Endothelial cell of umbilical vein (primary cell): Measurements from ENCODE around the gene RDH5. TPM values are rescaled to one million over a fixed set of nuclear protein-coding genes. Genes with fewer than 3 reads are reported as not detected.

ENCODE experiments used
- BruUV-seq: library from RNA; stranded (reverse); fragments of 400-500 nt; replicated peaks from 2 replicates; lab custom pipeline; 2021; lab: Mats Ljungman, UMichigan
- CTCF ChIA-PET: fragments of 300-600, 350-600 bp; sonication (Branson Sonifier 250); formaldehyde crosslinking; loops from one replicate; lab custom pipeline; 2021; ENCODE audit warnings: antibody characterized with exemption, inconsistent platforms; lab: Charles Lee
- POLR2A ChIA-PET: fragments of 300-600, 350-600 bp; sonication (Branson Sonifier 250); formaldehyde crosslinking; loops from one replicate; lab custom pipeline; 2021; ENCODE audit warnings: antibody characterized with exemption, inconsistent platforms; lab: Charles Lee
- DNase-seq: peaks from one replicate; pipeline ENCODE4 v3.0.0-alpha.2; 2011; ENCODE audit warnings: low read depth, low spot score
- FAIRE-seq: peaks from 2 replicates; lab custom pipeline; 2011; peaks lifted over from hg19 to GRCh38; lab: Jason Lieb, UNC
- H2AFZ ChIP-seq: 2 replicates; pipeline ENCODE4 v1.6.0; 2012; ENCODE audit warnings: low read depth, low read length, control low read depth, inconsistent platforms
- H3K27ac ChIP-seq: 2 replicates; pipeline ENCODE4 v1.5.1; 2011; ENCODE audit warnings: low read depth, mild to moderate bottlenecking, control low read depth, low read length, moderate library complexity; ENCODE audit not compliant: insufficient read depth
- H3K27me3 ChIP-seq, 2 experiments: 2 replicates each; pipeline versions ENCODE4 v1.6.0 to v1.6.1; 2011; ENCODE audit warnings: low read length in 2 of 2, mixed read lengths in 1 of 2; ENCODE audit not compliant: control insufficient read depth in 2 of 2, insufficient read depth in 2 of 2
- H3K36me3 ChIP-seq, 2 experiments: 2 replicates in 1 of 2; 3 replicates in 1 of 2; pipeline ENCODE4 v1.5.1; 2011; ENCODE audit warnings: low read length in 2 of 2, mild to moderate bottlenecking in 1 of 2, moderate library complexity in 1 of 2; ENCODE audit not compliant: control insufficient read depth in 2 of 2, insufficient read depth in 2 of 2; ENCODE audit errors: extremely low read depth in 1 of 2
- H3K4me1 ChIP-seq: 3 replicates; pipeline ENCODE4 v1.5.1; 2011; ENCODE audit warnings: mild to moderate bottlenecking, low read length; ENCODE audit not compliant: control insufficient read depth, insufficient read depth; ENCODE audit errors: extremely low read depth
- H3K4me2 ChIP-seq: 2 replicates; pipeline ENCODE4 v1.6.1; 2011; ENCODE audit warnings: low read length, control low read depth, mixed read lengths; ENCODE audit not compliant: insufficient read depth
- H3K4me3 ChIP-seq, 3 experiments: fragments of 200-600 bp in 1 of 3; sonication (generic), shearing (Covaris generic) in 1 of 3; replicated peaks in 1 of 3; 2 replicates each; pipeline ENCODE4 v1.5.1; 2011 to 2016; ENCODE audit warnings: control low read depth in 3 of 3, low read length in 3 of 3, mild to moderate bottlenecking in 2 of 3, inconsistent platforms in 1 of 3, low read depth in 1 of 3, moderate library complexity in 1 of 3; ENCODE audit not compliant: insufficient read depth in 1 of 3
- H3K79me2 ChIP-seq: 2 replicates; pipeline ENCODE4 v1.6.0; 2012; ENCODE audit warnings: low read length, inconsistent platforms; ENCODE audit not compliant: control insufficient read depth, insufficient read depth
- H3K9ac ChIP-seq: replicated peaks from 2 replicates; pipeline ENCODE3; 2011; ENCODE audit warnings: low read length, control low read depth; ENCODE audit not compliant: insufficient read depth; ENCODE audit errors: extremely low read depth
- H3K9me1 ChIP-seq: replicated peaks from 3 replicates; pipeline ENCODE4 v1.6.0; 2011; ENCODE audit warnings: mild to moderate bottlenecking, low read length; ENCODE audit not compliant: control insufficient read depth, insufficient read depth; ENCODE audit errors: extremely low read depth
- H3K9me3 ChIP-seq: replicated peaks from 2 replicates; pipeline ENCODE4 v1.5.1; 2012; ENCODE audit warnings: low read length, inconsistent platforms; ENCODE audit not compliant: control insufficient read depth, insufficient read depth
- H4K20me1 ChIP-seq: replicated peaks from 2 replicates; pipeline ENCODE3; 2011; ENCODE audit warnings: mild to moderate bottlenecking, low read length; ENCODE audit not compliant: control insufficient read depth, insufficient read depth; ENCODE audit errors: extremely low read depth
- EZH2 ChIP-seq: IDR thresholded peaks from 2 replicates; pipeline ENCODE4 v1.6.1; 2012; ENCODE audit warnings: borderline replicate concordance, low read depth, mild to moderate bottlenecking, moderate library complexity, low read length, inconsistent platforms; ENCODE audit not compliant: severe bottlenecking
- GATA2 ChIP-seq: IDR thresholded peaks from 2 replicates; pipeline ENCODE4 v1.7.0; 2011; ENCODE audit warnings: low read depth, mild to moderate bottlenecking, moderate library complexity, mixed read lengths, low read length; ENCODE audit not compliant: insufficient read length, insufficient read depth
- MYC ChIP-seq: IDR thresholded peaks from one replicate; pipeline ENCODE4 v1.6.1; 2011; ENCODE audit warnings: mild to moderate bottlenecking, low read depth, low read length
- POLR2AphosphoS5 ChIP-seq: IDR thresholded peaks from 2 replicates; pipeline ENCODE4 v1.6.1; 2012; ENCODE audit warnings: low read depth, mild to moderate bottlenecking, control low read depth, low read length, moderate library complexity; ENCODE audit not compliant: insufficient read depth
- dilution Hi-C: fragments of 300-500 bp; cut with MboI; formaldehyde crosslinking; loops from one replicate; pipeline ENCODE4 v1.15.0; 2019; ENCODE audit warnings: low sequenced_read_pairs; ENCODE audit not compliant: extremely low pct_ligation_motif_present
- intact Hi-C: fragments of 100-400 bp; cut with micrococcal nuclease; formaldehyde crosslinking; loops from one replicate; pipeline ENCODE4 v1.10.0; 2022
- polyA plus RNA-seq, 4 experiments: library from polyadenylated mRNA; depleted of rRNA in 3 of 4; stranded (reverse) in 3 of 4; unstranded in 1 of 4; fragments of >200 nt; gene quantifications; 2 replicates each; pipeline versions ENCODE4 v1.2.1 to v1.2.3, GENCODE V29; 2011 to 2012; ENCODE audit warnings: missing spikeins in 1 of 4
- total RNA-seq: library from RNA; stranded (reverse); gene quantifications from 2 replicates; pipeline ENCODE4 v1.2.3, GENCODE V29; 2021
- TF ChIP-seq, protein P1 (sequence below), 2 donors: IDR thresholded peaks; 1 replicate in 1 of 2; 2 replicates in 1 of 2; pipeline ENCODE4 v1.5.1; 2011; ENCODE audit warnings: low read length in 2 of 2, mild to moderate bottlenecking in 2 of 2, moderate library complexity in 2 of 2, control low read depth in 1 of 2, inconsistent platforms in 1 of 2, low read depth in 1 of 2; ENCODE audit not compliant: insufficient read depth in 1 of 2; ENCODE audit errors: extremely low read depth in 1 of 2
- TF ChIP-seq, protein P2 (sequence below): IDR thresholded peaks from 2 replicates; pipeline ENCODE4 v1.6.1; 2011; ENCODE audit not compliant: insufficient read depth, insufficient read length

RDH5 gene
- total and polyA plus RNA-seq, 2 donors (not counting 3 experiments of a cell fraction or from before 2014, with no cell fraction given): 2.7 to 3.7 TPM

DNA sequence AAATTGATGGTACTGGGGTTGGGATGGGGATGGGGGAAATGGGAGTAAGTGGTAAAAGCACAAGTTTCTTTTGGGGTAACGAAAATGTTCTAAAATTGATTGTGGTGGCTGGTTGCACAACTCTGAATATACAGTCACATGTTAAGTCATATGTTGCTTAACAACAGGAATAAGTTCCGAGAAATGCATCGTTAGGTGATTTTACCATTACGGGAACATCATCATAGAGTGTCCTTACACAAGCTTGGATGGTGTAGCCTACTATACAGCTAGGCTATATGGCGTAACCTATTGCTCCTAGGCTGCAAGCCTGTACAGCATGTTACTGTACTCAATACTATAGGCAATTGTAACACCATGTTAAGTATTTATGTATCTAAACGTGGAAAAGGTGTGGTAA, 43.5 kb upstream of the RDH5 start:
- Histone ChIP-seq H3K4me1 (no peaks in the 10 kb centered on the region), H3K27me3 (peaks cover 0 to 9% of the 10 kb centered on the region in 2 experiments), H3K4me2 (no peak overlapping the region), H3K9me3 (no peaks in the 10 kb centered on the region), H3K9ac (no peak overlapping the region), H4K20me1 (no peaks in the 10 kb centered on the region), H3K4me3 (no peak overlapping the region), H3K9me1 (no peaks in the 10 kb centered on the region), H2AFZ (no peak overlapping the region), H3K27ac (no peak overlapping the region), H3K36me3 (no peaks in the 10 kb centered on the region), H3K79me2 (no peaks in the 10 kb centered on the region)
- POLR2A ChIA-PET: no interaction called here
- dilution Hi-C loops: no loop called here
- FAIRE-seq (no peak), DNase-seq (no peak)
- intact Hi-C loops: no loop called here
- CTCF ChIA-PET: interaction anchor here (0.7 to 1.2 kb wide), 4 partner anchors 19 to 42 kb away, joined by 3 to 6 read pairs (median 4); no protein-coding TSS in a partner anchor
- no TSS peak for BruUV-seq
- TF ChIP-seq, protein P1, sequence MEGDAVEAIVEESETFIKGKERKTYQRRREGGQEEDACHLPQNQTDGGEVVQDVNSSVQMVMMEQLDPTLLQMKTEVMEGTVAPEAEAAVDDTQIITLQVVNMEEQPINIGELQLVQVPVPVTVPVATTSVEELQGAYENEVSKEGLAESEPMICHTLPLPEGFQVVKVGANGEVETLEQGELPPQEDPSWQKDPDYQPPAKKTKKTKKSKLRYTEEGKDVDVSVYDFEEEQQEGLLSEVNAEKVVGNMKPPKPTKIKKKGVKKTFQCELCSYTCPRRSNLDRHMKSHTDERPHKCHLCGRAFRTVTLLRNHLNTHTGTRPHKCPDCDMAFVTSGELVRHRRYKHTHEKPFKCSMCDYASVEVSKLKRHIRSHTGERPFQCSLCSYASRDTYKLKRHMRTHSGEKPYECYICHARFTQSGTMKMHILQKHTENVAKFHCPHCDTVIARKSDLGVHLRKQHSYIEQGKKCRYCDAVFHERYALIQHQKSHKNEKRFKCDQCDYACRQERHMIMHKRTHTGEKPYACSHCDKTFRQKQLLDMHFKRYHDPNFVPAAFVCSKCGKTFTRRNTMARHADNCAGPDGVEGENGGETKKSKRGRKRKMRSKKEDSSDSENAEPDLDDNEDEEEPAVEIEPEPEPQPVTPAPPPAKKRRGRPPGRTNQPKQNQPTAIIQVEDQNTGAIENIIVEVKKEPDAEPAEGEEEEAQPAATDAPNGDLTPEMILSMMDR (IDR thresholded peaks at IDR 0.05; ENCODE audit: extremely low read depth in 1 of 2, insufficient read depth in 1 of 2, low read depth in 1 of 2, low read length in 2 of 2): no peak
- no peak for TF ChIP-seq MYC

DNA sequence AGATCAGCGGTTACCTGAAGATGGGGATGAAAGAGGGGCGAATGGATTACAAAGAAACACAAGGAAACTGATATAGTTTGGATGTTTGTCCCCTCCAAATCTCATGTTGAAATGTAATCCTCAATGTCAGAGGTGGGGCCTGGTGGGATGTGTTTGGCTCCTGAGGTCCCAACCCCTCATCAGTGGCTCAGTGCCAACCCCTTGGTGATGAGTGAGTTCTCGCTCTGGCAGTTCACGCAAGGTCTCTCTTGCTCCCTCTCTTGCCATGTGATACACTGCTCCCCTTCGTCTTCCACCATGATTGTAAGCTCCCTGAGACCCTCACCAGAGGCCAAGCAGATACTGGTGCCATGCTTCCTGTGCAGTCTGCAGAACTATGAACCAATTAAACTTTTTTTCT, 40.5 kb upstream of the RDH5 start:
- Histone ChIP-seq H3K27me3 (peaks cover 0 to 8% of the 10 kb centered on the region in 2 experiments), H3K4me1 (no peaks in the 10 kb centered on the region), H3K36me3 (no peaks in the 10 kb centered on the region), H3K4me3 (no peak overlapping the region), H2AFZ (no peak overlapping the region), H3K9me3 (no peaks in the 10 kb centered on the region), H4K20me1 (no peaks in the 10 kb centered on the region), H3K9me1 (no peaks in the 10 kb centered on the region), H3K4me2 (no peak overlapping the region), H3K9ac (no peak overlapping the region), H3K27ac (no peak overlapping the region), H3K79me2 (no peaks in the 10 kb centered on the region)
- no TSS peak for BruUV-seq
- intact Hi-C loops (no loop called here), dilution Hi-C loops (no loop called here)
- no peak for FAIRE-seq
- TF ChIP-seq EZH2 (no peak), GATA2 (no peak), POLR2AphosphoS5 (no peak)
- TF ChIP-seq, protein P2, sequence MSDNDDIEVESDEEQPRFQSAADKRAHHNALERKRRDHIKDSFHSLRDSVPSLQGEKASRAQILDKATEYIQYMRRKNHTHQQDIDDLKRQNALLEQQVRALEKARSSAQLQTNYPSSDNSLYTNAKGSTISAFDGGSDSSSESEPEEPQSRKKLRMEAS: no peak
- CTCF ChIA-PET: no interaction called here
- no peak for DNase-seq
- POLR2A ChIA-PET: no interaction called here
